ENCODE measurements around the gene TM4SF4.

Gene TM4SF4

DNA sequence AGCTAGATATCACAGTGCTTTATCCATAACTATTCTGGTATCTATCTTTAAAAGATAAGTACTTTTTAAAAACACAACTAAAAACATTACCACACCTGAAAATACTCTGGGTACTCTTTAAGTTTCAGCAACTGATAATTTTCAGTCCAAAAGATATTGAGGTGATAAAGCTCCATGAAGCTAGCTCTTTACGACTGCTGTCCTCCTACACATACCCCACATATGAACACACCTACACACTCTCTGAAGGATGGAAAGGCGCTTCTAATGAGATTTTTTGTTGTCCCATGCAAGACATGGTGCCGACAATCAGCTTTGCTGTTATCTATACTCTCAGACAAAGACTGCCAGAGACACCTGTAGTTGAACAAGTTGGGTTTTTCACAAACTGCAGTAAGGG is 19.1 kb upstream of the TM4SF4 start:
- no peak for DNase-seq (ENCODE audit: low spot score)

- DNase-seq (ENCODE audit: low spot score) = no peak
Measured at GRCh38 chr3:149455989-149456388, 18.5 kb upstream of the TM4SF4 start.

GRCh38 chr3:149459491-149460059 is 14.9 kb upstream of the TM4SF4 start:
- DNase-seq (ENCODE audit: low spot score) = no peak

GRCh38 chr3:149460117-149460516 is 14.4 kb upstream of the TM4SF4 start:
- DNase-seq (ENCODE audit: low spot score) = no peak

- DNase-seq (ENCODE audit: low spot score) = no peak
Measured at GRCh38 chr3:149462051-149462450, 12.4 kb upstream of the TM4SF4 start.

DNA sequence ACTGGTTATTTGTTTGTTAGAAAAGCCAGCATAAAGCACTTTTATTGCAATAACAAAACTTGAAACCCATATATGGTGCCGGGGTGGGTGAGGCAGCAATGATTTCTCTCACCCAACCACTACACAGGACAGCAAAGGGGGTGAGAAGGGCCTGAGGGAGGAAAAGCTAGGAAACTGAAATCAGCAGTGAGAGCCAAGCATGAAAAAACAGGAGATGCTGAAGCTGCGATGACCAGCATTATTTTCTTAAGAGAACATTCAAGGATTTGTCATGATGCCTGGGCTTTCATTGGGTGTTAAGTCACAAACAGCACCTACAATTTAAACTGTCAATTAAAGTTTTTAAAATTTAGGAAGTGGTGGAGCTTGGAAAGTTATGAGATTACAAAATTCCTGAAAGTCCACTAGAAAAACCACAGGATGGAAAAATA is 11.9 kb upstream of the TM4SF4 start:
- DNase-seq (ENCODE audit: low spot score) = no peak

GRCh38 chr3:149463921-149464320 is 10.6 kb upstream of the TM4SF4 start:
- no peak for DNase-seq (ENCODE audit: low spot score)

DNA sequence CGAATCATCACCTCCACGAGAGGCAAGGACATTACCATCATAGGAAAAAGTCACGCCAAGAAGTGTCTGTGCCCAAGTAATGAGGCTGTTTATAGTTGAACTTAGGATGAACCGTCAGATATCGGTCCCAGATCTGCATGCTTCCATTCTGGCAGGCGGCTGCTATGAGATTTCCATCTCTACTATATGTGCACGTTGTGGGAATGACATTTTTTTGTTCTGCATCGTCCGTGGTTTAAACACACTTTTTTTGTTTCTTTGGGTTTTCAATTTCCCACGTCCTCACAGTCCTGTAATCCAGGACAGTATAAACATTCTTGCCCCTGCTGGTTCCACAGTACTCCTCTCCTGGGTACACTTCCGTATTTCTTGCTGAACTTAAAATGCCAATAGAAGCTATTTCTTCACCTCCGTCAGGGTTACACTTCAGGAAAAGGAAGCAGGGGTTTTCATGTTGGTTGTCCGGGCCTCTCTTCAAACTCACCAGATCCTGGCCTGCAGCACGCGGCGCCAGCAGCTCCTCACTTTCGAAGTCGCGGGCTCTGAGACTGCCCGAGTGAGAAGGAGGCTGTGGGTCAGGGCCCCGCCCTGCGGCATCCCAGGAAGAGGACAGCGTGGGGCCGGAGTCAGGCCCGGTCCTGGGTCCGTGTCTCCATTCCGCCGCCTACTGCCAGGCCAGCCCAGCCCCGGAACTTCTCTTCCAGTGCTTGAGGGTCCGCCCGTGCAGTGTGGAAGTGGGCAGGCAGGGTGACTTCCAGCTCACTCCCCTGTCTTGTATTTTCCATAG is 9.8 kb upstream of the TM4SF4 start:
- no peak for DNase-seq (ENCODE audit: low spot score)

- DNase-seq (ENCODE audit: low spot score) = no peak
Measured at GRCh38 chr3:149465351-149465883, 9.1 kb upstream of the TM4SF4 start.

DNA sequence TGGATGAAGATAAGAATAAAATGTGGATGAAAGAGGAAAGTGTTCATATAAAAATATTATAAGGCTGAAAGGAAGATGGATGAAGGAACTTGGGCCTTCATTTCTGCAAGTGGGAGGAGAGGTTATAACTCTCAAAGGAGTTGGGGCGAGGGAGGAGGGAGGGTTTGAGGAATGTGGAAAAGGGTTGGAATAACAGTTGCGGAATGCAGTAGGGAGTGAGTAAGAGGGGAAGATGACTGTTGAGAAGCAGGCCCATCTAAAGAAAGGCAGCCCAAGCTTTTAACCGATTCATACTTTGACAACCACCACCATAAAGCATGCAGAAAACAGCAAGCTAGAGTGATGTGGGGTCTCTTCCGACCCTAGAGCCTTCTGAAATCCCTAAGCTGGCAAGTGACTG is 8.3 kb upstream of the TM4SF4 start:
- DNase-seq (ENCODE audit: low spot score) = no peak

DNA sequence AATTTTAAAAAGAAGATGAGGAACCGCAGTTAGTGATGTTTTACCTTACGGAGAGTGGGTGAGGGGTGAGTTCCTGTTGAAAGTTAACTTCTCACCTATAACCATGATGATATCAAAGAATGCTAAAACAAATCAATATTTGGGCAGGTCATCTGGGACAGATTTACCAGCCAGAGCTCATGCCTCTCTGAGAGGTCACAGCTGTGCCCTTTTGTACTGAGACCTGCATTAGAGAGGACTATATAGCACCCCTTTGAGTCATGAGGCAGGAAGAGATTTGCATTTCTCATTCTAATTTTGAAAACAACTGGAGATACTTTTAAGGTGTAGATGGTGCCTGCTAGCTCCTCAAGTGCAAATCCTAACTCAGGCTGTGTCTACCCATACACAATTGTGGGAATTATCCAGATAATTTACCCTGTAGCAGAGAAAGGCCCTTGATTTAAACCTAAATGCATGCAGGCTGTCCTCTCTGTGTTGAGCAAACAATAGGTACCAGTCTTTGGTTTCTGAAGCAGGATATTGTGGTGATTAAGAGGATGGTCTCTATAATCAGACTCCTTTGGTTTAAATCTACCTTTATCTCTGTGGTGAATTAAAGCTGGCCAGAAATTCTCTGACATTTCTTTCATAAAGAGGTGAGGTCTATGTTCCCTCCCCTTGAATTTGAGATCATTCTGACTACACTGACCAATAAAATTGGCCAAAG is 5.8 kb upstream of the TM4SF4 start:
- no peak for DNase-seq (ENCODE audit: low spot score)

GRCh38 chr3:149470381-149470780 is 4.1 kb upstream of the TM4SF4 start:
- no peak for DNase-seq (ENCODE audit: low spot score)

- peak; percentile 21 for DNase-seq (ENCODE audit: low spot score)
Measured at GRCh38 chr3:149472030-149472797, 2.3 kb upstream of the TM4SF4 start.

- DNase-seq (ENCODE audit: low spot score) = no peak
Measured at GRCh38 chr3:149473357-149474249, 894 bp upstream of the TM4SF4 start.

DNA sequence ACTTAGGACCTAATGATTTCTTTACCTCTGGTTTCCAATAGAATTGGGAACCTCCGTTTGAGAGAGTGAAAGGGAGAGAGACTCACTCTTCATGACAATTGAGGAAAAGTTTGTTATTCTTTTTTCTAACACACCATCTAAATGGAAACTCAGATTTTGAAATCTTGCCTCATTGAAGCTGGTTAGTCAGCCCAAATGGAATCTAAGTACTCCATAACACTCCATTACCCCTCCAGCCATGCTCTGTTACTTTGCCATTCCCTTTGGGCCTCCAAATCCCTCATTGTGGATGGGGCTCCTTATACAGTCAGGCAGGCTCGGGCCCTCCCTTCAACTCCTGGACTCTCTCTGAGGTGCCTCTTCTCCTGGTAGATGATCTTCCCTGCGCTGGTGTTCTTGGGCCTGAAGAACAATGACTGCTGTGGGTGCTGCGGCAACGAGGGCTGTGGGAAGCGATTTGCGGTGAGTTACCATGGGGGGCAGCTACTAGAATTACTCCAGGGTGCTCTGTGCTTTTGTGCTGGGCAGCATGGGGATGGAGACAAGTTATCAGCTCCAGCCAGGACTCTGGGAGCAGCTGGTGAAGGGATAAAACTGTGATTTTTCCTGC is 1.1 kb downstream of the TM4SF4 start:
- no peak for DNase-seq (ENCODE audit: low spot score)

GRCh38 chr3:149476225-149476624 is 1.7 kb downstream of the TM4SF4 start:
- no peak for DNase-seq (ENCODE audit: low spot score)

DNA sequence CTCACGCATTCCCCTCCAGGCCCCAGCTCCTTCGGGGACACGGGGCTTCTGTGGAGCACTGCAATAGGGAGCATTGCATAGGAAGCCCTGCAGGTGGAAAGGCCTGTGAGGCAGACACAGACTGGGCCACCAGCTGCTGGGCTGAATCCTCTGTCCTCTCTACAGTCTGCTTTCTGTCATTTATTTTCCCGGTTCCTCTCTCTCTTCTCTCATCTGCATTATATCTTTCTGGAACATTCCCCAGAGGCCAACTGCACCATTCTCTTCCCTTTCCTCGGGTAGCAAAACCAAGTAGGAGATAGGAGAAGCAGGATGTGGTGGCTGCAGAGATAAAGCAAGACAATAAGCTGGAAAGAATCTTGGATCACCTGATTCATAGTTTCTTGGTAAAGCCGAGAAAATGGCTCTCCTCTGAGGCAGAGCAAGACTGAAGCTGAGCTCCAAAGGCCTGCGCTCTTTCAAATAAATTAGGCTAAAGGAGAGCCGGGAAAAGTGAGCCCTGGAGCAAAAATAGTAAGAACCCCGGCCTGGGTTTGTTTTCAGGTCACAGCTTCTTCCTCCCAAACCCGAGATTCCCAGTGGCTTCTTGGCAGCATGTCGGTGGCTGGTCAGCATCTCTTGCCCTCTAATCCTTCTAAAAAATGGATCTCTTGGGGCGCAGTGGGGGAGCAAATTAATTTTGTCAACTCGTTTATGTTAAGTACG is 5.3 kb downstream of the TM4SF4 start:
- DNase-seq (ENCODE audit: low spot score) = no peak

DNA sequence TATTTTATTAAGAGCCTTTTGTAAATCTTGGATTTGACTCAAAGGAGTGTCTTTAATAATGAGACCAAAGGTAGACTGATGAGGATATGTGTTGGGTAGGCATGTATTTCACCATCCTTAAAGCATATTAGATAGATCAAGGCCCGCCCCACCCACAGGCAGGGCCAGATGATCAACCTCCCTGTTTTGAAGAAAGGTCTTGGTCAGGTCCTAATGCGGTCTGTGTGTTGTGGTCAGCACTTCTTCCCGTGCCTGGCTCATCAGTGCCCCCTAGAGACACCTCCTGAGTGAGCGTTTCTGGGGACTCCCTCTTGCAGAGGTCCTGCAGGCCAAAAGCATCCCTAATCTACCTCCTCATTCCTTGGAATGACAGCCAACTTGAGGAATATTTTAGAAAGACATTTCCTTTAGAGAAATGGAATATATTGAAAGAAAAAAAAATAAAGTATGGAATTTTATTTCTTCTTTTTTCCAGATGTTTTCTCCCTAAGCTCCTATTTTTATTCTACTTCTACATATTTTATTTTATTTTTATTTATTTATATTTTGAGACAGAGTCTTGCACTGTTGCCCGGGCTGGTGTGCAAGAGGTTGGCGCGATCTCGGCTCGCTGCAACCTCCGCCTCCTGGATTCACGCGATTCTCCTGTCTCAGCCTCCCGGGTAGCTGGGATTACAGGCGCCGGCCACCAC is 6.0 kb downstream of the TM4SF4 start:
- DNase-seq (ENCODE audit: low spot score) = peak; percentile 75

DNA sequence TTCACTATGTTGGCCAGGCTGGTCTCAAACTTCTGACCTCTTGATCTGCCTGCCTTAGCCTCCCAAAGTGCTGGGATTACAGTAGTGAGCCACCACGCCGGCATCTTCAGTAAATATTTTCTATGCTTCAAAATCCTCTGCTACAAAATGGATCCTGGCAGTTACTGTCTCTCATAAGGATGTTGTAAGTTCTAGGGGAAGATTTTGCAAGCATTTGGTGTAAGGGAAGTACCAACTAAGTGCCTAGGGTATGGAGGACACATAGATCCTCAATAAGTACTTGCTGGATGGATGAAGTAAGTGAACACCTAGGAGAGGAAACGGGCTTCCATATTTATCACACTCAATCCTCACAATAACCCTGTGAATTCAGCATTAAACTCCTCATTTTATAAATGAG is 6.6 kb downstream of the TM4SF4 start:
- DNase-seq (ENCODE audit: low spot score) = no peak
